Measurements from ENCODE around the gene HS2ST1. TPM values are rescaled to one million over a fixed set of nuclear protein-coding genes. Genes with fewer than 3 reads are reported as not detected.

Gene HS2ST1
- total and polyA plus RNA-seq, 5 donors from 2014 or later, result 7.7 to 12.3 (median 8.0) TPM

DNA sequence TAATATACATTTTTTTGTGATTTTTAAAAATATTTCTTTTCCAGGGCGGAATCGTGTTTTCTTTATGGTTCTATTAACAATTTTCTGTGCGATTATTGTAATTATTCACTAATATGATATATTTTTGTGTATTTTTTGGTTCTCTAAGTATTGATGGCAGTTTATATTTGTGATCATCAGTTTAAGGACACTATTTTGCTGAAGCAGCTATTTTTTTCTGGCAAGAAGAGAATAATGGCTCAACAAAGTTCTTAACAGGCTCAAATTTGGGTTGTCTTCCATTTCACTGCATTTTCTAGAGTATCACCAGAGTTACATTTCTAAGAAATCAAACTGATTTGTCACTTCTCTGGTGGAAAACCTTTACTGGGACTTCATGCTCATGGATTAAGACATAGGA is 178.4 kb downstream of the HS2ST1 start:
- ATAC-seq (ENCODE audit: low read depth in 2 of 2), result no peak
- no peaks in the 10 kb centered on the region for H3K27me3 ChIP-seq (ENCODE audit: control insufficient read depth, insufficient read depth, low read length)
- no peaks in the 10 kb centered on the region for H3K36me3 ChIP-seq (ENCODE audit: control insufficient read depth, insufficient read depth, low read length)
- no peaks in the 10 kb centered on the region for H3K9me3 ChIP-seq (ENCODE audit: control insufficient read depth in 2 of 2, low read length in 2 of 2)
- no peak for DNase-seq
- Mint-ChIP-seq H3K4me3 (no peak overlapping the region), H3K9me3 (no peaks in the 10 kb centered on the region), H3K27me3 (no peaks in the 10 kb centered on the region), H3K27ac (no peak overlapping the region), H3K4me1 (peaks cover 0 to 13% (median 4%) of the 10 kb centered on the region in 4 donors), H3K36me3 (peaks cover 7% of the 10 kb centered on the region)
- H3K27ac ChIP-seq (ENCODE audit: insufficient read depth, low read length, poor library complexity, severe bottlenecking), result no peak overlapping the region
- no peaks in the 10 kb centered on the region for H3K4me1 ChIP-seq (ENCODE audit: control insufficient read depth, insufficient read depth, low read length, poor library complexity, severe bottlenecking)
- no peak overlapping the region for H3K4me3 ChIP-seq (ENCODE audit: low read depth, low read length)

DNA sequence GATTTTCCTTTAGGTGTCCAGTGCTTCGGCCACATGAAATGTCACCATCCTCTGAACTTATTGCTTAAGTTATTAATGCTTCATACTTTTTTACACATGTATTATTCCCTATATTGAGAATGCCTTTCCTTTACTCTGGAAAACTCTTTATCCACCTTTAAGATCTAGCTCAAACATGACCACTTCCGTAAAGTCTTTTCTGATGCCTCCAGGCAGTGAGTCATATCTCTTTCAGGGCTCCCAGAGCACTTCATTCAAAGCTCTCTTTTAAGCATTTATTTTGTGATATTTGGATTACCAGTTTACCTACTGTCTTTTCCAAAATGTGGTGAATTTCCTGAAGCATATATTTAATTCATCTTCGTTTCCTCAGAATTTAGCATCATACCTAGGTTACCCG is 178.9 kb downstream of the HS2ST1 start:
- no peak overlapping the region for H3K4me3 Mint-ChIP-seq
- Histone ChIP-seq H3K4me3 (ENCODE audit: low read depth, low read length) (no peak overlapping the region), H3K4me1 (ENCODE audit: control insufficient read depth, insufficient read depth, low read length, poor library complexity, severe bottlenecking) (no peaks in the 10 kb centered on the region), H3K36me3 (ENCODE audit: control insufficient read depth, insufficient read depth, low read length) (no peaks in the 10 kb centered on the region), H3K9me3 (ENCODE audit: control insufficient read depth in 2 of 2, low read length in 2 of 2) (no peaks in the 10 kb centered on the region), H3K27ac (ENCODE audit: insufficient read depth, low read length, poor library complexity, severe bottlenecking) (no peak overlapping the region), H3K27me3 (ENCODE audit: control insufficient read depth, insufficient read depth, low read length) (no peaks in the 10 kb centered on the region)
- peaks cover 0 to 13% (median 4%) of the 10 kb centered on the region in 4 donors for H3K4me1 Mint-ChIP-seq
- H3K9me3 Mint-ChIP-seq, result no peaks in the 10 kb centered on the region
- peaks cover 8% of the 10 kb centered on the region for H3K36me3 Mint-ChIP-seq
- DNase-seq (no peak), ATAC-seq (ENCODE audit: low read depth in 2 of 2) (no peak)
- H3K27ac Mint-ChIP-seq, result no peak overlapping the region
- H3K27me3 Mint-ChIP-seq, result no peaks in the 10 kb centered on the region

DNA sequence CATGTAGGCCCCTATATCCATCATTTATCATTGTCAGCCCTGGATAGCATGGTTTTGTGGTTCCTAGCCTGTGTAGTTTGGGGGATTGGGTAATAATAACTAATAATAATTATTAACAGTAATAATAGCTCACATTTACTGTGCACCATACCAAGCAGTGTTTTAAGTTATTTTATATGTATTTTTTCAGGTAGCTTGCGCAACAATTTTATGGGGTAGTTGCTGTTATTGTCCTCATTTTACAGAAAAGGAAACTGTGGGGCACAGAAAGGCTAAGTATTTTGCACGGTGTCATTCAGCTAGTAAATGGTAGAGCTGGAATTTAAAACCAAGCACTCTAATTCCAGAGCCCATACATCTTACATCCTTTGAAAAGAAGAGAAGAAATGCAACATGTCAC is 179.8 kb downstream of the HS2ST1 start:
- H3K36me3 Mint-ChIP-seq, result peaks cover 8% of the 10 kb centered on the region

GRCh38 chr1:87100271-87100670 is 185.8 kb downstream of the HS2ST1 start:
- no peaks in the 10 kb centered on the region for H3K27me3 Mint-ChIP-seq
- peaks cover 18% of the 10 kb centered on the region for H3K36me3 Mint-ChIP-seq
- H3K4me1 ChIP-seq (ENCODE audit: control insufficient read depth, insufficient read depth, low read length, poor library complexity, severe bottlenecking), result no peaks in the 10 kb centered on the region
- H3K36me3 ChIP-seq (ENCODE audit: control insufficient read depth, insufficient read depth, low read length), result peaks cover 8% of the 10 kb centered on the region
- H3K4me1 Mint-ChIP-seq, result no peaks in the 10 kb centered on the region
- H3K9me3 ChIP-seq (ENCODE audit: control insufficient read depth in 2 of 2, low read length in 2 of 2), result peaks cover 0 to 9% of the 10 kb centered on the region in 2 experiments
- no peak overlapping the region for H3K4me3 Mint-ChIP-seq
- no peak overlapping the region for H3K4me3 ChIP-seq (ENCODE audit: low read depth, low read length)
- ATAC-seq (ENCODE audit: low read depth in 2 of 2) (no peak), DNase-seq (no peak)
- H3K27ac Mint-ChIP-seq, result no peak overlapping the region
- H3K27me3 ChIP-seq (ENCODE audit: control insufficient read depth, insufficient read depth, low read length), result no peaks in the 10 kb centered on the region
- peaks cover 0 to 9% (median 0%) of the 10 kb centered on the region in 7 donors for H3K9me3 Mint-ChIP-seq
- H3K27ac ChIP-seq (ENCODE audit: insufficient read depth, low read length, poor library complexity, severe bottlenecking), result no peak overlapping the region

More for the DNA sequence above, 179.8 kb downstream of the HS2ST1 start:
- ATAC-seq (ENCODE audit: low read depth in 2 of 2), result no peak
- H3K4me3 Mint-ChIP-seq, result no peak overlapping the region
- H3K4me3 ChIP-seq (ENCODE audit: low read depth, low read length), result no peak overlapping the region
- no peaks in the 10 kb centered on the region for H3K27me3 ChIP-seq (ENCODE audit: control insufficient read depth, insufficient read depth, low read length)
- H3K27me3 Mint-ChIP-seq, result no peaks in the 10 kb centered on the region
- DNase-seq, result no peak
- peaks cover 0 to 9% (median 4%) of the 10 kb centered on the region in 4 donors for H3K4me1 Mint-ChIP-seq
- H3K27ac Mint-ChIP-seq, result no peak overlapping the region
- H3K36me3 ChIP-seq (ENCODE audit: control insufficient read depth, insufficient read depth, low read length), result no peaks in the 10 kb centered on the region
- peaks cover 0 to 2% (median 0%) of the 10 kb centered on the region in 7 donors for H3K9me3 Mint-ChIP-seq
- no peaks in the 10 kb centered on the region for H3K9me3 ChIP-seq (ENCODE audit: control insufficient read depth in 2 of 2, low read length in 2 of 2)
- H3K27ac ChIP-seq (ENCODE audit: insufficient read depth, low read length, poor library complexity, severe bottlenecking), result no peak overlapping the region
- no peaks in the 10 kb centered on the region for H3K4me1 ChIP-seq (ENCODE audit: control insufficient read depth, insufficient read depth, low read length, poor library complexity, severe bottlenecking)

DNA sequence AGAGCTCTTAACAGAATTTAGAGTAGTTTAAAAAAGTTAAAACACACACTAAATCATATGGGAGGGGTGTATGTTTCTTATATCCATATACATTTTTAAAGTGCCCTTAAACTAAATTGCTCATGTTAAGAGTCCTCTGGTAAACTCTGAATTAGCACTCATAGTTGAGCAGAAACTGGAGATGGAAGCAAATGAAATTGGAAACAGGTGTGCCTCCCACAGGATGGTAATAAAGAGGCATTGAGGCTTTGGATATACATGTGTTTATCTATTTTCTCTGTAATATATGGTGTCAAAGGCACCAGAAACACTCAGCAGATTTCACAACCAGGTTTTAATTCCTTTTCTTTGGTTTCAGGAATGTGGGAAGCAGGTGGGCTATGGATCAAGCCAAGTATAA is 188.6 kb downstream of the HS2ST1 start:
- ATAC-seq (ENCODE audit: low read depth in 2 of 2) (no peak), DNase-seq (no peak)
- peaks cover 8% of the 10 kb centered on the region for H3K36me3 ChIP-seq (ENCODE audit: control insufficient read depth, insufficient read depth, low read length)
- Mint-ChIP-seq H3K27me3 (no peaks in the 10 kb centered on the region), H3K9me3 (peaks cover 0 to 9% (median 0%) of the 10 kb centered on the region in 7 donors), H3K27ac (no peak overlapping the region), H3K4me3 (no peak overlapping the region), H3K36me3 (peaks cover 10% of the 10 kb centered on the region), H3K4me1 (no peaks in the 10 kb centered on the region)
- H3K4me3 ChIP-seq (ENCODE audit: low read depth, low read length), result no peak overlapping the region
- peaks cover 0 to 9% of the 10 kb centered on the region in 2 experiments for H3K9me3 ChIP-seq (ENCODE audit: control insufficient read depth in 2 of 2, low read length in 2 of 2)
- H3K27ac ChIP-seq (ENCODE audit: insufficient read depth, low read length, poor library complexity, severe bottlenecking), result no peak overlapping the region
- H3K4me1 ChIP-seq (ENCODE audit: control insufficient read depth, insufficient read depth, low read length, poor library complexity, severe bottlenecking), result no peaks in the 10 kb centered on the region
- H3K27me3 ChIP-seq (ENCODE audit: control insufficient read depth, insufficient read depth, low read length), result no peaks in the 10 kb centered on the region

DNA sequence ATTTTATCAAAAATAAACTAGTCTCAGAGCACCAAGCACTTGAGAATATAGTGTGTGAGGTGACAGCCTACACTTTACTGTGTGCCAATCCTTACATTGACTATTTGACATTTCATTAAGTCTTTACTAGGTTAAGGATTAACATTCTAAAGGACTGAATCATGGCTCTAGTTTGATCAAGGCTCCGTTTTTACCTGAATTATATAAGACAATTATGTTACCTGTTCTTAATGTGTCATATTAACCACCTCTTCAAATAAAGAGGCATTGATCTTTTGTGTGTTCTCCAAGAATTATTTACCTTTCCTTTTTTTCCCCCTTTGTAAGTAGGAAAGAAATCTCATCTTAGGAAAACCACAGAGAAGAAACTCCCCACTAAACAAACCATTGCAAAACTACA is 189.7 kb downstream of the HS2ST1 start:
- H3K36me3 ChIP-seq (ENCODE audit: control insufficient read depth, insufficient read depth, low read length), result peaks cover 8% of the 10 kb centered on the region
- no peaks in the 10 kb centered on the region for H3K4me1 Mint-ChIP-seq
- DNase-seq (no peak), ATAC-seq (ENCODE audit: low read depth in 2 of 2) (no peak)
- H3K4me1 ChIP-seq (ENCODE audit: control insufficient read depth, insufficient read depth, low read length, poor library complexity, severe bottlenecking), result no peaks in the 10 kb centered on the region
- H3K27ac Mint-ChIP-seq, result no peak overlapping the region
- H3K27me3 Mint-ChIP-seq, result no peaks in the 10 kb centered on the region
- peaks cover 0 to 7% (median 0%) of the 10 kb centered on the region in 7 donors for H3K9me3 Mint-ChIP-seq
- H3K4me3 ChIP-seq (ENCODE audit: low read depth, low read length), result no peak overlapping the region
- H3K36me3 Mint-ChIP-seq, result peaks cover 10% of the 10 kb centered on the region
- H3K4me3 Mint-ChIP-seq, result no peak overlapping the region
- H3K27ac ChIP-seq (ENCODE audit: insufficient read depth, low read length, poor library complexity, severe bottlenecking), result no peak overlapping the region
- no peaks in the 10 kb centered on the region for H3K27me3 ChIP-seq (ENCODE audit: control insufficient read depth, insufficient read depth, low read length)
- peaks cover 0 to 9% of the 10 kb centered on the region in 2 experiments for H3K9me3 ChIP-seq (ENCODE audit: control insufficient read depth in 2 of 2, low read length in 2 of 2)

GRCh38 chr1:87104945-87105344 is 190.5 kb downstream of the HS2ST1 start:
- no peak for DNase-seq
- no peak for ATAC-seq (ENCODE audit: low read depth in 2 of 2)
- no peaks in the 10 kb centered on the region for H3K27me3 Mint-ChIP-seq
- H3K27ac ChIP-seq (ENCODE audit: insufficient read depth, low read length, poor library complexity, severe bottlenecking), result no peak overlapping the region
- H3K9me3 Mint-ChIP-seq, result peaks cover 0 to 5% (median 0%) of the 10 kb centered on the region in 7 donors
- no peak overlapping the region for H3K4me3 ChIP-seq (ENCODE audit: low read depth, low read length)
- no peaks in the 10 kb centered on the region for H3K27me3 ChIP-seq (ENCODE audit: control insufficient read depth, insufficient read depth, low read length)
- H3K4me3 Mint-ChIP-seq, result no peak overlapping the region
- H3K27ac Mint-ChIP-seq, result no peak overlapping the region
- H3K4me1 Mint-ChIP-seq, result no peaks in the 10 kb centered on the region
- peaks cover 0 to 9% of the 10 kb centered on the region in 2 experiments for H3K9me3 ChIP-seq (ENCODE audit: control insufficient read depth in 2 of 2, low read length in 2 of 2)
- peaks cover 10% of the 10 kb centered on the region for H3K36me3 Mint-ChIP-seq
- no peaks in the 10 kb centered on the region for H3K4me1 ChIP-seq (ENCODE audit: control insufficient read depth, insufficient read depth, low read length, poor library complexity, severe bottlenecking)
- H3K36me3 ChIP-seq (ENCODE audit: control insufficient read depth, insufficient read depth, low read length), result peaks cover 5% of the 10 kb centered on the region

GRCh38 chr1:87106144-87106543 is 191.7 kb downstream of the HS2ST1 start:
- H3K36me3 ChIP-seq (ENCODE audit: control insufficient read depth, insufficient read depth, low read length), result peaks cover 4% of the 10 kb centered on the region
- H3K27ac Mint-ChIP-seq, result peak overlapping the region in 1 of 3 donors; percentile 9
- H3K9me3 Mint-ChIP-seq, result peaks cover 0 to 5% (median 0%) of the 10 kb centered on the region in 7 donors

More at GRCh38 chr1:87106144-87106543, 191.7 kb downstream of the HS2ST1 start:
- Histone ChIP-seq H3K9me3 (ENCODE audit: control insufficient read depth in 2 of 2, low read length in 2 of 2) (no peaks in the 10 kb centered on the region), H3K27me3 (ENCODE audit: control insufficient read depth, insufficient read depth, low read length) (no peaks in the 10 kb centered on the region), H3K4me3 (ENCODE audit: low read depth, low read length) (no peak overlapping the region), H3K27ac (ENCODE audit: insufficient read depth, low read length, poor library complexity, severe bottlenecking) (no peak overlapping the region), H3K4me1 (ENCODE audit: control insufficient read depth, insufficient read depth, low read length, poor library complexity, severe bottlenecking) (no peaks in the 10 kb centered on the region)
- H3K27me3 Mint-ChIP-seq, result no peaks in the 10 kb centered on the region
- no peak overlapping the region for H3K4me3 Mint-ChIP-seq
- DNase-seq (no peak), ATAC-seq (ENCODE audit: low read depth in 2 of 2) (no peak)
- no peaks in the 10 kb centered on the region for H3K4me1 Mint-ChIP-seq
- peaks cover 10% of the 10 kb centered on the region for H3K36me3 Mint-ChIP-seq
